ENCODE measurements around the gene DCAF7. TPM values are rescaled to one million over a fixed set of nuclear protein-coding genes. Genes with fewer than 3 reads are reported as not detected.

DCAF7 gene
- total and polyA plus RNA-seq, 2 of the 4 experiments (the other 2 are of a cell fraction) = 40.9 to 52.8 TPM

DNA sequence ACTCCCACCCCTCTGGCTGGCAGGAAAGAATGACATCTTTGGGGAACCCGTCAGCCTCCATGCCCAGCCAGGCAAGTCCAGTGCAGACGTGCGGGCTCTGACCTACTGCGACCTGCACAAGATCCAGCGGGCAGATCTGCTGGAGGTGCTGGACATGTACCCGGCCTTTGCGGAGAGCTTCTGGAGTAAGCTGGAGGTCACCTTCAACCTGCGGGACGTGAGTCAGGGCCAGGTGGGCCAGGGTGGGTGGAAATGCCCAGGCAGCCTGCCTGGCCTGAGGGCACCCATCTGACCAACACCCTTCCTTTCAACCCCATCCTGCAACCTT, 8.1 kb upstream of the DCAF7 start:
- Histone ChIP-seq H2AFZ (replicated peaks; ENCODE audit: low read length, poor library complexity) (no peak overlapping the region), H3K18ac (ENCODE audit: low read depth, low read length) (no peak overlapping the region), H3K36me3 (ENCODE audit: control insufficient read depth, insufficient read depth, low read length) (no peaks in the 10 kb centered on the region), H4K5ac (ENCODE audit: low read depth, low read length) (no peak overlapping the region), H3K9me3 (ENCODE audit: control insufficient read depth, insufficient read depth, low read length) (no peaks in the 10 kb centered on the region), H3K23ac (ENCODE audit: low read depth, low read length) (no peak overlapping the region), H3K14ac (replicated peaks; ENCODE audit: low read depth, low read length) (no peak overlapping the region), H2BK20ac (ENCODE audit: low read depth, low read length) (no peak overlapping the region), H3K27me3 (ENCODE audit: control insufficient read depth, insufficient read depth, low read length) (peaks cover 50% of the 10 kb centered on the region), H3K4me1 (ENCODE audit: control insufficient read depth, insufficient read depth, low read length) (peaks cover 3% of the 10 kb centered on the region; the same call in 1 of the 2 replicates), H3K9ac (ENCODE audit: low read depth, low read length) (no peak overlapping the region), H4K91ac (ENCODE audit: insufficient read depth, low read depth, low read length) (no peak overlapping the region), H4K20me1 (ENCODE audit: insufficient read depth, low read length) (no peaks in the 10 kb centered on the region), H3K27ac (ENCODE audit: insufficient read depth, low read length) (no peak overlapping the region), H3K4me2 (ENCODE audit: low read depth, low read length) (no peak overlapping the region), H2AK9ac (replicated peaks; ENCODE audit: low read depth, low read length, poor library complexity) (no peak overlapping the region), H3K4ac (ENCODE audit: low read depth, low read length) (no peak overlapping the region), H2BK15ac (ENCODE audit: low read depth, low read length) (no peak overlapping the region), H3K4me3 (ENCODE audit: insufficient read depth, low read depth, low read length) (no peak overlapping the region), H2BK120ac (ENCODE audit: low read depth, low read length) (no peak overlapping the region), H3K79me1 (ENCODE audit: low read depth in 1 of 2, low read length in 2 of 2) (no peaks in the 10 kb centered on the region), H2AK5ac (ENCODE audit: low read depth, low read length) (no peak overlapping the region), H2BK5ac (ENCODE audit: low read depth, low read length, poor library complexity, severe bottlenecking) (no peak overlapping the region), H3K9me1 (ENCODE audit: insufficient read depth, low read length) (no peaks in the 10 kb centered on the region; the same call in 1 of the 2 replicates), H3K56ac (ENCODE audit: extremely low read depth, insufficient read depth, low read length) (no peak overlapping the region), H4K8ac (ENCODE audit: low read depth in 2 of 2, low read length in 2 of 2) (no peak overlapping the region)
- WGBS, 2 experiments (ENCODE audit: extremely low coverage in 2 of 2, insufficient read length in 1 of 2) = 100% methylated on average over 5 of the region's 9 CpGs; no CpG with 5 or more reads in 1 of the 2 experiments
- dilution Hi-C loops (cut with HindIII; ENCODE audit: low sequenced_read_pairs, unreplicated experiment) (no loop called here), intact Hi-C loops (cut with micrococcal nuclease) (no loop called here), in situ Hi-C loops (cut with MboI; ENCODE audit: low sequenced_read_pairs) (no loop called here)
- POLR2A ChIA-PET (ENCODE audit: unreplicated experiment) = no interaction called here
- no peak for TF ChIP-seq MAFK (IDR thresholded peaks at IDR 0.05; ENCODE audit: low read depth, low read length)
- TF ChIP-seq RAD21 (IDR thresholded peaks at IDR 0.05; ENCODE audit: low read length) = no peak
- TF ChIP-seq, protein P1, sequence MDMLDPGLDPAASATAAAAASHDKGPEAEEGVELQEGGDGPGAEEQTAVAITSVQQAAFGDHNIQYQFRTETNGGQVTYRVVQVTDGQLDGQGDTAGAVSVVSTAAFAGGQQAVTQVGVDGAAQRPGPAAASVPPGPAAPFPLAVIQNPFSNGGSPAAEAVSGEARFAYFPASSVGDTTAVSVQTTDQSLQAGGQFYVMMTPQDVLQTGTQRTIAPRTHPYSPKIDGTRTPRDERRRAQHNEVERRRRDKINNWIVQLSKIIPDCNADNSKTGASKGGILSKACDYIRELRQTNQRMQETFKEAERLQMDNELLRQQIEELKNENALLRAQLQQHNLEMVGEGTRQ (IDR thresholded peaks at IDR 0.05; ENCODE audit: low read depth, low read length) = no peak
- TF ChIP-seq, protein P2, sequence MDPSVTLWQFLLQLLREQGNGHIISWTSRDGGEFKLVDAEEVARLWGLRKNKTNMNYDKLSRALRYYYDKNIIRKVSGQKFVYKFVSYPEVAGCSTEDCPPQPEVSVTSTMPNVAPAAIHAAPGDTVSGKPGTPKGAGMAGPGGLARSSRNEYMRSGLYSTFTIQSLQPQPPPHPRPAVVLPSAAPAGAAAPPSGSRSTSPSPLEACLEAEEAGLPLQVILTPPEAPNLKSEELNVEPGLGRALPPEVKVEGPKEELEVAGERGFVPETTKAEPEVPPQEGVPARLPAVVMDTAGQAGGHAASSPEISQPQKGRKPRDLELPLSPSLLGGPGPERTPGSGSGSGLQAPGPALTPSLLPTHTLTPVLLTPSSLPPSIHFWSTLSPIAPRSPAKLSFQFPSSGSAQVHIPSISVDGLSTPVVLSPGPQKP (IDR thresholded peaks at IDR 0.05; ENCODE audit: borderline replicate concordance, low read depth, low read length) = no peak
- TF ChIP-seq BHLHE40 (IDR thresholded peaks at IDR 0.05; ENCODE audit: low read depth, low read length) = no peak
- BruUV-seq (replicated peaks) = no TSS peak
- ATAC-seq (ENCODE audit: low read depth) (no peak), DNase-seq (no peak)
- CTCF ChIA-PET = no interaction called here

All from IMR-90 (cell line).